ENCODE data around the gene GABARAP.
A peak's percentile ranks its signal among the peaks of the same experiment; 100 is the strongest.

GABARAP gene

GRCh38 chr17:7284911-7285310 lies 42.7 kb upstream of the GABARAP start:
- Histone ChIP-seq H3K27ac (no peak overlapping the region), H3K9me3 (no peaks in the 10 kb centered on the region), H3K4me3 (no peak overlapping the region), H3K36me3 (no peaks in the 10 kb centered on the region), H3K27me3 (peaks cover 0 to 20% of the 10 kb centered on the region in 2 donors), H3K4me1 (peaks cover 0 to 27% (median 21%) of the 10 kb centered on the region in 4 donors)
- no peak for DNase-seq
- intact Hi-C loops (cut with DNase I; ENCODE audit: low total_unique reads) = no loop called here
- TF ChIP-seq, protein P1, sequence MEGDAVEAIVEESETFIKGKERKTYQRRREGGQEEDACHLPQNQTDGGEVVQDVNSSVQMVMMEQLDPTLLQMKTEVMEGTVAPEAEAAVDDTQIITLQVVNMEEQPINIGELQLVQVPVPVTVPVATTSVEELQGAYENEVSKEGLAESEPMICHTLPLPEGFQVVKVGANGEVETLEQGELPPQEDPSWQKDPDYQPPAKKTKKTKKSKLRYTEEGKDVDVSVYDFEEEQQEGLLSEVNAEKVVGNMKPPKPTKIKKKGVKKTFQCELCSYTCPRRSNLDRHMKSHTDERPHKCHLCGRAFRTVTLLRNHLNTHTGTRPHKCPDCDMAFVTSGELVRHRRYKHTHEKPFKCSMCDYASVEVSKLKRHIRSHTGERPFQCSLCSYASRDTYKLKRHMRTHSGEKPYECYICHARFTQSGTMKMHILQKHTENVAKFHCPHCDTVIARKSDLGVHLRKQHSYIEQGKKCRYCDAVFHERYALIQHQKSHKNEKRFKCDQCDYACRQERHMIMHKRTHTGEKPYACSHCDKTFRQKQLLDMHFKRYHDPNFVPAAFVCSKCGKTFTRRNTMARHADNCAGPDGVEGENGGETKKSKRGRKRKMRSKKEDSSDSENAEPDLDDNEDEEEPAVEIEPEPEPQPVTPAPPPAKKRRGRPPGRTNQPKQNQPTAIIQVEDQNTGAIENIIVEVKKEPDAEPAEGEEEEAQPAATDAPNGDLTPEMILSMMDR (IDR thresholded peaks at IDR 0.05) = no peak

- H3K27me3 ChIP-seq = peaks cover 0 to 8% of the 10 kb centered on the region in 2 donors
- H3K4me1 ChIP-seq = peaks cover 0 to 27% (median 21%) of the 10 kb centered on the region in 4 donors
- H3K27ac ChIP-seq = no peak overlapping the region
- no peak for DNase-seq
- H3K9me3 ChIP-seq = no peaks in the 10 kb centered on the region
- intact Hi-C loops (cut with DNase I; ENCODE audit: low total_unique reads) = no loop called here
- no peak overlapping the region for H3K4me3 ChIP-seq
- H3K36me3 ChIP-seq = no peaks in the 10 kb centered on the region
- TF ChIP-seq, protein P1 (IDR thresholded peaks at IDR 0.05) = no peak
Observed at GRCh38 chr17:7283471-7284216, 41.4 kb upstream of the GABARAP start.

DNA sequence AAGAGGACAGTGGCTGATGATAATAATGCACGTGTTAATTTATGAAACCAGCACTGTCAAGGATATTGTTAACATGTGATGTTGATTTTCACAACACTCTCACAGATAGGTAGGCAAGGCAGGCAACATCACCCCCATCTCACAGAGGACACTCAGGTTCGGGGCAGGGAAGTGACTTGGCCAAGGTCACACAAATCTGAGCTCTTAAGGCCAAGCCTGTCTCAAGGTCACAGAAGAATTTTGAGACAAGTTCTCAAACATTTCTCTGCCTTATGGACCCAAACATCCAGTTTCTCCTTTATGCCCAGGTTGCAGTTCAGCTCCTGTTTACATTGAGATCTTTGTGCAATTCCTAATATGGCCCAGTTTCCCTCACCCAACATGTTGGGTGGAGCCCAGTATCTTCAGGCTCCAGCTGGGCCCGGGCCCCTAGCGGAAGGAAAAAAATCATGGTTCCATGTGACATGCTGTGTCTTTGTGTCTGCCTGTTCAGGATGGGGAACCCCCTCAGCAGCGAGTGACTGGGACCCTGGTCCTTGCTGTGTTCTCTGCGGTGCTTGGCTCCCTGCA lies 40.6 kb upstream of the GABARAP start:
- Histone ChIP-seq H3K4me1 (peaks cover 0 to 27% (median 21%) of the 10 kb centered on the region in 4 donors), H3K27ac (peak overlapping the region; percentile 93 to 94), H3K36me3 (no peaks in the 10 kb centered on the region), H3K27me3 (peaks cover 0 to under 1% of the 10 kb centered on the region in 2 donors), H3K4me3 (peak overlapping the region; percentile 53 to 56), H3K9me3 (no peaks in the 10 kb centered on the region)
- intact Hi-C loops (cut with DNase I; ENCODE audit: low total_unique reads) = no loop called here
- TF ChIP-seq, protein P1 (IDR thresholded peaks at IDR 0.05) = no peak
- DNase-seq = no peak

- TF ChIP-seq, protein P1 (IDR thresholded peaks at IDR 0.05) = no peak
- Histone ChIP-seq H3K9me3 (no peaks in the 10 kb centered on the region), H3K27me3 (no peaks in the 10 kb centered on the region), H3K36me3 (no peaks in the 10 kb centered on the region), H3K4me1 (peaks cover 0 to 27% (median 21%) of the 10 kb centered on the region in 4 donors), H3K4me3 (peak overlapping the region; percentile 53 to 56), H3K27ac (peak overlapping the region; percentile 93 to 94)
- intact Hi-C loops (cut with DNase I; ENCODE audit: low total_unique reads) = no loop called here
- peak in 1 of 2 donors; percentile 86 for DNase-seq
Observed at GRCh38 chr17:7281953-7282751, 39.9 kb upstream of the GABARAP start.

- DNase-seq = peak; percentile 95 to 97
- Histone ChIP-seq H3K27ac (peak within 1 kb of the TSS; percentile 93 to 94), H3K27me3 (no peaks in the 10 kb centered on the region), H3K4me3 (peak within 1 kb of the TSS; percentile 53 to 56), H3K9me3 (no peaks in the 10 kb centered on the region), H3K4me1 (peaks cover 0 to 27% (median 21%) of the 10 kb centered on the region in 4 donors), H3K36me3 (no peaks in the 10 kb centered on the region)
- intact Hi-C loops (cut with DNase I; ENCODE audit: low total_unique reads) = no loop called here
- TF ChIP-seq, protein P1 (IDR thresholded peaks at IDR 0.05) = no peak
Observed at GRCh38 chr17:7281074-7281952, 39.1 kb upstream of the GABARAP start, which contains the start of gene SLC2A4. SLC2A4 (plus strand) TSS chr17:7281718; CDS start chr17:7281935, 217 bp downstream.

All from tibial artery (tissue), 4 donors.